ENCODE data around the gene STON2. TPM values are rescaled to one million over a fixed set of nuclear protein-coding genes. Genes with fewer than 3 reads are reported as not detected.

STON2 gene
- total and polyA plus RNA-seq, 2 of the 13 experiments (the other 11 are each of a cell fraction or from before 2014, with no cell fraction given): 2.1 to 11.0 TPM

GRCh38 chr14:81435391-81436295 lies 35.5 kb upstream of the STON2 start (continued):
- TF ChIP-seq ZC3H4 (CRISPR knock-in tag; IDR thresholded peaks at IDR 0.05; ENCODE audit: borderline replicate concordance): no peak
- TF ChIP-seq ZBTB46 (CRISPR knock-in tag; IDR thresholded peaks at IDR 0.05; ENCODE audit: borderline replicate concordance): no peak
- 0 out of 2 replicates have a peak, but pooled peaks have one; percentile 38 for TF ChIP-seq DNMT1 (CRISPR knock-in tag; IDR thresholded peaks at IDR 0.05)
- no peak for TF ChIP-seq DBP (CRISPR knock-in tag; IDR thresholded peaks at IDR 0.05; ENCODE audit: not compliant biosample characterization)
- TF ChIP-seq ZNF350 (CRISPR knock-in tag; IDR thresholded peaks at IDR 0.05; ENCODE audit: borderline replicate concordance, low read depth): peak; percentile 54; the same call in 1 of the 2 replicates
- TF ChIP-seq ZBTB21 (CRISPR knock-in tag; IDR thresholded peaks at IDR 0.05): no peak
- no peak for TF ChIP-seq ZHX1 (CRISPR knock-in tag; IDR thresholded peaks at IDR 0.05; ENCODE audit: low read depth)
- TF ChIP-seq TRIM24 (CRISPR knock-in tag; IDR thresholded peaks at IDR 0.05): no peak
- TF ChIP-seq MYNN (CRISPR knock-in tag; IDR thresholded peaks at IDR 0.05; ENCODE audit: low read depth): no peak
- TF ChIP-seq NR1H2 (CRISPR knock-in tag; IDR thresholded peaks at IDR 0.05; ENCODE audit: borderline replicate concordance, low read depth): no peak
- no peak for TF ChIP-seq ZNF567 (CRISPR knock-in tag; IDR thresholded peaks at IDR 0.05; ENCODE audit: borderline replicate concordance)
- TF ChIP-seq ZNF136 (CRISPR knock-in tag; IDR thresholded peaks at IDR 0.05; ENCODE audit: low read depth): no peak
- TF ChIP-seq PAX8 (CRISPR knock-in tag; IDR thresholded peaks at IDR 0.05; ENCODE audit: borderline replicate concordance): no peak
- TF ChIP-seq ZNF558 (CRISPR knock-in tag; IDR thresholded peaks at IDR 0.05; ENCODE audit: borderline replicate concordance): no peak; the same call in 1 of the 2 replicates
- no peak for TF ChIP-seq SIX1 (CRISPR knock-in tag; IDR thresholded peaks at IDR 0.05; ENCODE audit: borderline replicate concordance)
- TF ChIP-seq NBN (conservative IDR thresholded peaks at IDR 0.05): no peak
- TF ChIP-seq GZF1 (CRISPR knock-in tag; IDR thresholded peaks at IDR 0.05): 0 out of 2 replicates have a peak, but pooled peaks have one; percentile 25
- no peak for TF ChIP-seq CENPT (CRISPR knock-in tag; IDR thresholded peaks at IDR 0.05; ENCODE audit: low read depth)
- no peak for TF ChIP-seq TERF1 (CRISPR knock-in tag; IDR thresholded peaks at IDR 0.05)
- peak; percentile 32; the same call in 1 of the 2 replicates for TF ChIP-seq TAF1 (CRISPR knock-in tag; IDR thresholded peaks at IDR 0.05)
- TF ChIP-seq HDAC2 (CRISPR knock-in tag; IDR thresholded peaks at IDR 0.05): peak; percentile 37; the same call in 1 of the 2 replicates
- TF ChIP-seq FOSL1 (CRISPR knock-in tag; IDR thresholded peaks at IDR 0.05; ENCODE audit: borderline replicate concordance): no peak
- TF ChIP-seq PHF8 (CRISPR knock-in tag; IDR thresholded peaks at IDR 0.05): peak; percentile 68
